HEK293 (cell line): ENCODE measurements around the gene TANGO2.
"Not testable (repeated sequence)": the region's sequence is repeated elsewhere in the genome, so short reads cannot be mapped to it uniquely, and the experiment has no call there.

Source experiments
- CTCF ChIA-PET: fragments of 350-600 bp; formaldehyde crosslinking; extraction: SDS; loops from one replicate; lab custom pipeline; 2021; ENCODE audit warnings: antibody characterized with exemption; lab: Yijun Ruan, JAX
- POLR2A ChIA-PET: fragments of 300-600 bp; formaldehyde crosslinking; extraction: SDS; loops from one replicate; lab custom pipeline; 2020; ENCODE audit warnings: antibody characterized with exemption, inconsistent platforms; lab: Yijun Ruan, JAX
- H3K27ac ChIP-seq: fragments of 200-500 bp; sonication (Bioruptor generic); 2 replicates; pipeline ENCODE4 v1.5.1; 2014; ENCODE audit warnings: low read depth, low read length, control low read depth, inconsistent platforms; ENCODE audit errors: extremely low read depth
- H3K36me3 ChIP-seq, 2 experiments: fragments of 200-500 bp in 1 of 2; sonication (Bioruptor generic) in 1 of 2; 1 replicate in 1 of 2; 2 replicates in 1 of 2; pipeline ENCODE4 v1.5.1; 2014 to 2017; ENCODE audit warnings: inconsistent platforms in 2 of 2, low read length in 2 of 2; ENCODE audit not compliant: control insufficient read depth in 2 of 2, insufficient read depth in 1 of 2
- H3K4me1 ChIP-seq: fragments of 200-500 bp; sonication (Bioruptor generic); 2 replicates; pipeline ENCODE4 v1.5.1; 2014; ENCODE audit warnings: mild to moderate bottlenecking, low read length, inconsistent platforms; ENCODE audit not compliant: control insufficient read depth, insufficient read depth
- H3K4me3 ChIP-seq: 2 replicates; pipeline ENCODE4 v1.5.1; 2011; ENCODE audit warnings: low read depth, mild to moderate bottlenecking, control low read depth, low read length, moderate library complexity
- H3K9me3 ChIP-seq: fragments of 200-500 bp; sonication (Bioruptor generic); 2 replicates; pipeline ENCODE4 v1.5.1; 2014; ENCODE audit warnings: low read depth, low read length, inconsistent platforms; ENCODE audit not compliant: control insufficient read depth, insufficient read depth
- GLI4 ChIP-seq: fragments of 450-650 bp; formaldehyde crosslinking; IDR thresholded peaks from 2 replicates; pipeline ENCODE4 v1.5.1; 2016; ENCODE audit warnings: missing biosample characterization, missing genetic modification characterization
- IKZF3 ChIP-seq: fragments of 450-650 bp; IDR thresholded peaks from 2 replicates; pipeline ENCODE4 v1.5.0; 2018; ENCODE audit warnings: missing biosample characterization, mild to moderate bottlenecking, missing genetic modification characterization, moderate library complexity
- KLF8 ChIP-seq: fragments of 450-650 bp; formaldehyde crosslinking; IDR thresholded peaks from 2 replicates; pipeline ENCODE4 v1.5.1; 2016; ENCODE audit warnings: missing biosample characterization, missing genetic modification characterization
- REPIN1 ChIP-seq: fragments of 450-650 bp; formaldehyde crosslinking; IDR thresholded peaks from 2 replicates; pipeline ENCODE4 v1.5.1; 2017; ENCODE audit warnings: missing biosample characterization, missing genetic modification characterization, low read depth
- ZFP69B ChIP-seq: fragments of 450-650 bp; formaldehyde crosslinking; IDR thresholded peaks from 2 replicates; pipeline ENCODE4 v1.5.1; 2016; ENCODE audit warnings: missing biosample characterization, missing genetic modification characterization
- ZNF114 ChIP-seq: fragments of 450-650 bp; formaldehyde crosslinking; IDR thresholded peaks from 2 replicates; pipeline ENCODE4 v1.5.0; 2017; ENCODE audit warnings: missing biosample characterization, missing genetic modification characterization
- ZNF121 ChIP-seq: fragments of 450-650 bp; formaldehyde crosslinking; IDR thresholded peaks from 2 replicates; pipeline ENCODE4 v1.5.1; 2016; ENCODE audit warnings: missing biosample characterization, missing genetic modification characterization
- ZNF16 ChIP-seq: fragments of 450-650 bp; formaldehyde crosslinking; IDR thresholded peaks from 2 replicates; pipeline ENCODE4 v1.5.1; 2016; ENCODE audit warnings: low read depth, missing biosample characterization, missing genetic modification characterization
- ZNF341 ChIP-seq: fragments of 450-650 bp; formaldehyde crosslinking; IDR thresholded peaks from 2 replicates; pipeline ENCODE4; 2016; ENCODE audit warnings: low read depth, missing biosample characterization, missing genetic modification characterization
- ZNF404 ChIP-seq: fragments of 450-650 bp; formaldehyde crosslinking; IDR thresholded peaks from 2 replicates; pipeline ENCODE4 v1.5.1; 2017; ENCODE audit warnings: missing biosample characterization, missing genetic modification characterization
- ZNF529 ChIP-seq: fragments of 450-650 bp; formaldehyde crosslinking; IDR thresholded peaks from 2 replicates; pipeline ENCODE4 v1.5.1; 2017; ENCODE audit warnings: missing genetic modification characterization, missing biosample characterization; ENCODE audit not compliant: insufficient replicate concordance
- ZNF792 ChIP-seq: fragments of 450-650 bp; formaldehyde crosslinking; IDR thresholded peaks from 2 replicates; pipeline ENCODE4 v1.5.1; 2016; ENCODE audit warnings: missing biosample characterization, missing genetic modification characterization
- TF ChIP-seq, protein P1 (sequence below): fragments of 450-650 bp; formaldehyde crosslinking; IDR thresholded peaks from 2 replicates; pipeline ENCODE4 v1.5.1; 2017; ENCODE audit warnings: missing biosample characterization, missing genetic modification characterization
- TF ChIP-seq, protein P2 (sequence below): fragments of 450-650 bp; formaldehyde crosslinking; IDR thresholded peaks from 2 replicates; pipeline ENCODE4 v1.5.1; 2016; ENCODE audit warnings: missing biosample characterization, missing genetic modification characterization
- TF ChIP-seq, protein P3 (sequence below): fragments of 450-650 bp; formaldehyde crosslinking; IDR thresholded peaks from 2 replicates; pipeline ENCODE4 v1.5.1; 2016; ENCODE audit warnings: missing biosample characterization, missing genetic modification characterization
- TF ChIP-seq, protein P4 (sequence below): sonication (generic); formaldehyde crosslinking; IDR thresholded peaks from 2 replicates; pipeline ENCODE4 v1.8.1; 2022; ENCODE audit warnings: mild to moderate bottlenecking, moderate library complexity, missing genetic modification reagents

TANGO2 gene

DNA sequence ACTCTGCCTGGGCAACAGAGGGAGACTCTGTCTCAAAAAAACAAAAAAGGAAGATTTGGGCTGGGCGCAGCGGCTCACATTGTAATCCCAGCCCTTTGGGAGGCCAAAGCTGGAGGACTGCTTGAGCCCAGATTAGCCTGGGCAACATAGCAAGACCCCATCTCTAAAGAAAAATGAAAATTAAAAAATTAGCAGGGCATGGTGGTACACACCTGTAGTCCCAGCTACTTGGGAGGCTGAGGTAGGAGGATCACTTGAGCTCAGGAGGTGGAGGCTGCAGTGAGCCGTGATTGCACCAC lies 46.4 kb downstream of the TANGO2 start:
- H3K4me1 ChIP-seq, H3K4me3 ChIP-seq, H3K9me3 ChIP-seq, POLR2A ChIA-PET, H3K27ac ChIP-seq: not testable (repeated sequence)
- H3K36me3 ChIP-seq, result peaks cover 0 to 19% of the 10 kb centered on the region in 2 experiments; a peak in 1 of 3 replicates
- CTCF ChIA-PET, result interaction anchor here (0.6 kb wide), 3 partner anchors 87 to 120 kb away, joined by 3 read pairs; no protein-coding TSS in a partner anchor
- TF ChIP-seq, protein P1, sequence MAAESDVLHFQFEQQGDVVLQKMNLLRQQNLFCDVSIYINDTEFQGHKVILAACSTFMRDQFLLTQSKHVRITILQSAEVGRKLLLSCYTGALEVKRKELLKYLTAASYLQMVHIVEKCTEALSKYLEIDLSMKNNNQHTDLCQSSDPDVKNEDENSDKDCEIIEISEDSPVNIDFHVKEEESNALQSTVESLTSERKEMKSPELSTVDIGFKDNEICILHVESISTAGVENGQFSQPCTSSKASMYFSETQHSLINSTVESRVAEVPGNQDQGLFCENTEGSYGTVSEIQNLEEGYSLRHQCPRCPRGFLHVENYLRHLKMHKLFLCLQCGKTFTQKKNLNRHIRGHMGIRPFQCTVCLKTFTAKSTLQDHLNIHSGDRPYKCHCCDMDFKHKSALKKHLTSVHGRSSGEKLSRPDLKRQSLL (tag by site-specific recombination), result 0 out of 2 replicates have a peak, but pooled peaks have one; percentile 25
- peak; percentile 81 for TF ChIP-seq ZNF121 (tag by site-specific recombination)

DNA sequence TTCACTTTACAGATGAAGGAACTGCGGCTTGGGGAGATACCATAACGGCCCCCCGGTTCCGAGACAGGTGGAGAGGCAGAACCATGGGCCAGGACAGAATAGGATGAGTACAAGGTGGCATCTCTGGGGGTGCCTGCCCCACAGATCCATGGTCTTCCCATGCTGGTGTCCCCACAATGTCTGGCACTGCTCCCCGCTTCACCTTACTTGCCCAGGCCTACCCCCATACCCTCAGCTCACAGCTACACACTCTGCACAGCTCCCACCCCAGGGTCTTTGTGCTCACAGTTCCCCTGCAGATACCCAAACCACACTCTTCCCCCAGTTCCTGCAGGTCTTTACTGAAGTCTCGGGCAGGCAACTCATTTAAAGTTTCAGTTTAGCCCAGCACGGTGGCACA lies 47.7 kb downstream of the TANGO2 start:
- H3K36me3 ChIP-seq, result peaks cover 0 to 13% of the 10 kb centered on the region in 2 experiments; a peak in 1 of 3 replicates
- H3K27ac ChIP-seq, result no peak overlapping the region
- no peaks in the 10 kb centered on the region for H3K4me1 ChIP-seq
- CTCF ChIA-PET, result interaction anchor here (0.6 to 0.9 kb wide), 2 partner anchors 41 to 42 kb away, joined by 3 read pairs; no protein-coding TSS in a partner anchor
- no peak overlapping the region for H3K4me3 ChIP-seq
- POLR2A ChIA-PET, result interaction anchor here (0.7 kb wide), 1 partner anchor 946 kb away, joined by 3 read pairs; the partner anchor contains the start of gene DGCR2
- H3K9me3 ChIP-seq, result no peaks in the 10 kb centered on the region
- TF ChIP-seq ZNF114 (no peak), GLI4 (no peak), IKZF3 (tag by site-specific recombination) (no peak), ZNF16 (tag by site-specific recombination) (no peak), ZNF529 (tag by site-specific recombination) (no peak), REPIN1 (tag by site-specific recombination) (no peak), ZNF792 (tag by site-specific recombination) (no peak), ZNF341 (tag by site-specific recombination) (no peak), ZNF404 (tag by site-specific recombination) (no peak), KLF8 (tag by site-specific recombination) (no peak), ZFP69B (tag by site-specific recombination) (no peak)
- TF ChIP-seq, protein P2, sequence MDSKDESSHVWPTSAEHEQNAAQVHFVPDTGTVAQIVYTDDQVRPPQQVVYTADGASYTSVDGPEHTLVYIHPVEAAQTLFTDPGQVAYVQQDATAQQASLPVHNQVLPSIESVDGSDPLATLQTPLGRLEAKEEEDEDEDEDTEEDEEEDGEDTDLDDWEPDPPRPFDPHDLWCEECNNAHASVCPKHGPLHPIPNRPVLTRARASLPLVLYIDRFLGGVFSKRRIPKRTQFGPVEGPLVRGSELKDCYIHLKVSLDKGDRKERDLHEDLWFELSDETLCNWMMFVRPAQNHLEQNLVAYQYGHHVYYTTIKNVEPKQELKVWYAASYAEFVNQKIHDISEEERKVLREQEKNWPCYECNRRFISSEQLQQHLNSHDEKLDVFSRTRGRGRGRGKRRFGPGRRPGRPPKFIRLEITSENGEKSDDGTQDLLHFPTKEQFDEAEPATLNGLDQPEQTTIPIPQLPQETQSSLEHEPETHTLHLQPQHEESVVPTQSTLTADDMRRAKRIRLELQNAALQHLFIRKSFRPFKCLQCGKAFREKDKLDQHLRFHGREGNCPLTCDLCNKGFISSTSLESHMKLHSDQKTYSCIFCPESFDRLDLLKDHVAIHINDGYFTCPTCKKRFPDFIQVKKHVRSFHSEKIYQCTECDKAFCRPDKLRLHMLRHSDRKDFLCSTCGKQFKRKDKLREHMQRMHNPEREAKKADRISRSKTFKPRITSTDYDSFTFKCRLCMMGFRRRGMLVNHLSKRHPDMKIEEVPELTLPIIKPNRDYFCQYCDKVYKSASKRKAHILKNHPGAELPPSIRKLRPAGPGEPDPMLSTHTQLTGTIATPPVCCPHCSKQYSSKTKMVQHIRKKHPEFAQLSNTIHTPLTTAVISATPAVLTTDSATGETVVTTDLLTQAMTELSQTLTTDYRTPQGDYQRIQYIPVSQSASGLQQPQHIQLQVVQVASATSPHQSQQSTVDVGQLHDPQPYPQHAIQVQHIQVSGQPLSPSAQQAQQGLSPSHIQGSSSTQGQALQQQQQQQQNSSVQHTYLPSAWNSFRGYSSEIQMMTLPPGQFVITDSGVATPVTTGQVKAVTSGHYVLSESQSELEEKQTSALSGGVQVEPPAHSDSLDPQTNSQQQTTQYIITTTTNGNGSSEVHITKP (tag by site-specific recombination), result no peak
- TF ChIP-seq, protein P3, sequence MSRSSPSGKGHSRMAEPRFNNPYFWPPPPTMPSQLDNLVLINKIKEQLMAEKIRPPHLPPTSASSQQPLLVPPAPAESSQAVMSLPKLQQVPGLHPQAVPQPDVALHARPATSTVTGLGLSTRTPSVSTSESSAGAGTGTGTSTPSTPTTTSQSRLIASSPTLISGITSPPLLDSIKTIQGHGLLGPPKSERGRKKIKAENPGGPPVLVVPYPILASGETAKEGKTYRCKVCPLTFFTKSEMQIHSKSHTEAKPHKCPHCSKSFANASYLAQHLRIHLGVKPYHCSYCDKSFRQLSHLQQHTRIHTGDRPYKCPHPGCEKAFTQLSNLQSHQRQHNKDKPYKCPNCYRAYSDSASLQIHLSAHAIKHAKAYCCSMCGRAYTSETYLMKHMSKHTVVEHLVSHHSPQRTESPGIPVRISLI (tag by site-specific recombination), result no peak
- TF ChIP-seq, protein P4, sequence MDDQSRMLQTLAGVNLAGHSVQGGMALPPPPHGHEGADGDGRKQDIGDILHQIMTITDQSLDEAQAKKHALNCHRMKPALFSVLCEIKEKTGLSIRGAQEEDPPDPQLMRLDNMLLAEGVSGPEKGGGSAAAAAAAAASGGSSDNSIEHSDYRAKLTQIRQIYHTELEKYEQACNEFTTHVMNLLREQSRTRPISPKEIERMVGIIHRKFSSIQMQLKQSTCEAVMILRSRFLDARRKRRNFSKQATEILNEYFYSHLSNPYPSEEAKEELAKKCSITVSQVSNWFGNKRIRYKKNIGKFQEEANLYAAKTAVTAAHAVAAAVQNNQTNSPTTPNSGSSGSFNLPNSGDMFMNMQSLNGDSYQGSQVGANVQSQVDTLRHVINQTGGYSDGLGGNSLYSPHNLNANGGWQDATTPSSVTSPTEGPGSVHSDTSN, result no peak
